Stimulated activated CD8-positive, alpha-beta memory T cell treated with anti-CD3 and anti-CD28 coated beads, Interleukin-2, amount 100 ng/mL, for 48 hours (primary cell): ENCODE measurements around the gene FITM2.
"Not testable (repeated sequence)": the region's sequence is repeated elsewhere in the genome, so short reads cannot be mapped to it uniquely, and the experiment has no call there.

Source experiments
- DNase-seq, 2 donors: peaks; one replicate each; pipeline ENCODE4 v3.0.0-alpha.2; 2020; ENCODE audit warnings: low read depth in 2 of 2

The FITM2 gene

GRCh38 chr20:44334306-44334705, 23.3 kb upstream of the FITM2 start:
- no peak for DNase-seq

DNA sequence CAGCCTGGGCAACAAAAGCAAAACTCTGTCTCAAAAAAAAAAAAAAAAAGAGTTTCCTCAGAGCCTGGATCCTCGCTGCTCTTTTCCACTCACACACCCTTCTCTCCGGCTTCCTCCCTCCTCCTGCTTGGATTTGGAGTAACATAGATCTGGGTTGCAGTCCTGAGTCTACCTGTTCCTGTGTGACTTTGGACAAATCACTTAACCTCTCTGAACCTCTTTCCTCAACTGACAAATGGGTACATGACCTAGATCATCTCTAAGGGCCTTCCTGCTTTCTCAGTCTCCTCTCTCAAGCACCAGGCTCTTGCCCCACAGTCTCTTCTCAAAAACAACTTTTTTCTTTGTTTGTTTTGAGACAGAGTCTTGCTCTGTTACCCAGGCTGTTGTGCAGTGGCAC, 20.2 kb upstream of the FITM2 start:
- no peak for DNase-seq

DNA sequence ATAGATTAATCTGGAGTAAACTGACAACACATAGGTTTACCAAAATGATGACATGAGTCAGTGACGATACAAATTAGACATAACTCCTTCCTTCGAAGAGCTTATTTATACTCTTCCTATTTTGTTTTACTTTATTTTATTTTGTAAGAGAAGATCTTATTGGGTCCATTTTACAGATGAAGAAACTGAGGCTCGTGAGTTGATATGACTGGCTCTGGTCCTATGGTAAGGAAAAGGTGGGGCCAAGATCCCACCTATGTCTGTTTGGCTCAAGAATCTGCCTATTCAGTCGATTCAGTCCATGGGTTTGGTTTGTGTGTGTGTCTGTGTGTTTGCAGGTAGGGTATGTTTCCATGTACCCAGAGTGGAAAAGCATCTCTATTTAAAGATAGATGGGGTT, 17.4 kb upstream of the FITM2 start:
- DNase-seq, result no peak

GRCh38 chr20:44327748-44328147, 16.7 kb upstream of the FITM2 start:
- DNase-seq, result not testable (repeated sequence)

- DNase-seq, result no peak
These were observed 15.6 kb upstream of the FITM2 start for GRCh38 chr20:44326391-44327159.

- no peak for DNase-seq
These were observed 13.3 kb upstream of the FITM2 start for GRCh38 chr20:44324343-44324742.

DNA sequence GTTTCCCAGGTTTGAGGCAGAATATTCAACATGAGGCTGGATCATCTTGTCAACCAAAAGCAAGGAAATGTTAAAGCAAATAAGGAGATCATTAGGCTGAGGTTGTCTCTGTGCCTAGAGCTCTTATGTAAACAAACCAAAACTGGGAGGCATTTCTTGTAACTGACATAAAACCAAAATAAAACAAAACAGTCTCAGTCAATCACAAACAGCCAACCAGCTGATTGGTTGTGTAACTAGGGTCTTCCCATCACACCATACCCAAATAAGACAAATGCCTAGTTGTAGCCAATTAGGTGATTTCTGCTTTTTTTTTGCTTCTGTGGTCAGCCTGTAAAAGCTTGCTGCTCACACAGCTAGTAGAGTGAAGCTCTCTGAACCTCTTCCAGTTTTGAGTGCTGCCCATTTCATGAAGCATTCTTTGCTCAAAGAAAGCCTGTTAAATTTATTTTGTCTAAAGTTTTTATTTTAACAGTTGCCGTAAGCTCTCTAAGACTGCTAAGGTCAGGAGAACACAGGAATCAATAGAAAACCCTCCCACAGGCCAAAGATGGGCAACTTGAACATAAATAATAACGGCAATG, 8.9 kb upstream of the FITM2 start:
- no peak for DNase-seq

DNA sequence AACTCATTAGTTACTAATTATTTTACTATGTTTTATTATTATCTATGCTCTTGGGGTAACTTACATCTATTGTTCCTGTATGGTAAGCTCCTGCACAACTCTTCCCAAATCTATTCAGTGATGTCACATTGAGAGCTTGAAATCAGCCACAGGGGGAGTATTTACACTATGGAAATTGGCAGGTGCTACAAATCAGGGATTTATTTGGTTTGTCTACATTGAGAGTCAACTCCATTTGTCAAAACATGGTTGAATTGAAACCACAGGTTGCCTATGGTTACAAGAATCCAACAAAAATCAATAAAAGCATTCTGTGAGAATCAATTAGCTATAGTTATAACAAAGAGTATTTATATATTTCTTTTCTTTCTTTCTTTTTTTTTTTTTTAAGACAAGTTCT, 3.9 kb upstream of the FITM2 start:
- no peak for DNase-seq

DNA sequence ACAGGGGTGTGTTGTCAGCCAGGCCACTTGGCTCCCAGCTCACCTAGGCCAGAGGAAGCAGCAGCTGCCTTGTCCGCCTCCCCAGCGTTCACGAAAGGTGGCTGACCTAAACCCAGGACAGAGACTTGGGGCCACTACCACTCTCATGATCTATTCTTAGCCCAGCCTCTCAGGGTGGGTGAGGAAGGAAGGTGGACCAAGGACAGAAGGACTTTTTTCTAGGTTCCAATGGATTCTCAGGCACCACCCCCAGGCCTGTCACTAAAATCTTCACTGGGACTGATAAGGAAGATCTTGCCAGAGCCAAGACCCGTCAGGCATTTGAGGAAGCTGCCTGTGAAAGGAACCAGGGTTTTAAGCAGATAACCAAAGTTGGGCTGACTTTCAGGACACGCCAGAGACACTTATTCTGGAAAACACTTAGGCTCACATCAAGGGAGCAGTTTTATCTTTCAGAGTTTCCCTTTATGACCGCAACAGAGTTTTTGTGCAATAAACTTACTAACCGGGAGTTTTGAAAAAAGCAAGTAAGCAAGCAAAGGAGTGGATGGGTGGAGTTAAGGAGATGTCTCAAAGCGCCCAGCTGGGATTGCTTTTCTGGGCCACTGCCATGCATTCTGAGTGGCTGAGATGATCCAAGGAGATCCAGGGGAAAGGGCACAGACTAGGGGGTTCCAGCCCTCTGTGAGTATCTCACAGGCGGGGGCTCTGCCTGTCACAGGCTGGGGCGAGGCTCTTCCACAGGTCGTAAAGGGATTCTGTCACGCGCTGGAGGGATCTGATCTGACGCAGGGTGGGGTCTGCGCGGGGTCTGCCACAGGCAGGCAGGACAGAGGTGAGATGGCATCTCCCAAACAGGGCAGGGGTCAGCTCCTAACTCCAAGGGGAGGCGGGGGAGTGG, 989 bp downstream of the FITM2 start:
- no peak for DNase-seq

- no peak for DNase-seq
These were observed 4.1 kb downstream of the FITM2 start for GRCh38 chr20:44306927-44307326.

DNA sequence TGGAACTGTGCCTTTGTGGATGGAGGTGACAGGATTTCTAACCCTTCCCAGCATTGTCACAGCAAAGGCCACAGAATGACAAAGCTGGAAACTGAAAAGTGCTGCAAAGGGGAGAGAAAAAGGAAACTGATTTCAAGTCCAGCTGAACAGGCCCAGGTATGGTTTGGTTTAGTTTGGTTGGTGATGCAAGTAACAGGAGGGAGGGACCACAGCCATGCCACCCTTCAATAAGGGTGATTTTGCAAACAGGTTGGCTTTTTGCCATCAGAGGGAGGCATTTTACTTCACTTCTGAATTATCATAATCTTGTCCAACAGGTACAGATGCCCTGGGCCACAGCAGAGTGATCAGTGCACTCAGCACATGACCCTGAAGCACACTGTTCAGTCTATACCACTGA, 6.6 kb downstream of the FITM2 start:
- no peak for DNase-seq

- DNase-seq, result no peak
These were observed 8.3 kb downstream of the FITM2 start for GRCh38 chr20:44302736-44303135.

GRCh38 chr20:44302026-44302669, 8.9 kb downstream of the FITM2 start:
- DNase-seq, result no peak

DNA sequence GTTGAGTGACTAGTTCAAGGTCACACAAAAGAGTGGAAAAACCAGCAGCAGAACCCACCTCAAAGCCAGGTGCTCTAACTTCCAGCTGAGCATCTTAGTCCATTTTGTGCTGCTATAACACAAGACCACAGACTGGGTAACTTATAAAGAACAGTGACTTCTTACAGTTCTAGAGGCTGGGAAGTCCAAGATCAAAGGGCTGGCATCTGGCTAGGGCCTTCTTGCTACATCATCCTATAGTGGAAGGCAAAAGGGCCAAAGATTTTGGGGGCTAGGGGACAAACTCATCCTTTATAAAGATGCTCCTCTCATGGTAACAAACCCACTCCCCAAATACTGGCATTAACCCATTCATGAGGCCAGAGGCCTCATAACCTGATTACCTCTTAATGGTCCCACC, 9.7 kb downstream of the FITM2 start:
- no peak for DNase-seq

DNA sequence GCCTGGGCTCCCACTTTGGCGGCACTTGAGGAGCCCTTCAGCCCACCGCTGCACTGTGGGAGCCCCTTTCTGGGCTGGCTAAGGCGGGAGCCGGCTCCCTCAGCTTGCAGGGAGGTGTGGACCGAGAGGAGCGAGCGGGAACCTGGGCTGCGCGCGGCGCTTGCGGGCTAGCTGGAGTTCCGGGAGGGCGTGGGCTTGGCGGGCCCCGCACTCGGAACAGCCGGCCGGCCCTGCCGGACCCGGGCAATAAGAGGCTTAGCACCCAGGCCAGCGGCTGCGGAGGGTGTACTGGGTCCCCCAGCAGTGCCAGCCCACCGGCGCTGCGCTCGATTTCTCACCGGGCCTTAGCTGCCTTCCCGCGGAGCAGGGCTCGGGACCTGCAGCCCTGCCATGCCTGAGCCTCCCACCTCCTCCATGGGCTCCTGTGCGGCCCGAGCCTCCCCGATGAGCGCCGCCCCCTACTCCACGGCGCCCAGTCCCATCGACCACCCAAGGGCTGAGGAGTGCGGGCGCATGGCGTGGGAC, 11.9 kb downstream of the FITM2 start:
- not testable (repeated sequence) for DNase-seq

- DNase-seq, result no peak
These were observed 13.3 kb downstream of the FITM2 start for GRCh38 chr20:44297721-44298120.

DNA sequence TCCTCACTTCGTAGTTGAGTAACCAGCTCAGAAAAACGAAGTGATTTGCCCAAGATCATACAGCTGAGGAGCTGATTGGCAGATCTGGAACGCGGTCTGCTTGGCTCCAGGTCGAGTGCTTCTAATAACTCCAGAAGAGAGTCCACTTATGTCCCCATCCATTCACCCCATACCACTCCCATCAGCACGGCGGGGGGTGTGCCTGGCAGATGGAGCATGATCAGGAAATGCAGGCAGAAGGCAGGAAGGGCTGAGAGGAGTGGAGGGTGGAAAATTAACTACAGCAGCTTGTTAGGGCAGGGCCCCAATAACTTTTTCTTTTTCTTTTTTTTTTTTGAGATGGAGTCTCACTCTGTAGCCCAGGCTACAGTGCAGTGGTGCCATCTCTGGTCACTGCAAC, 15.0 kb downstream of the FITM2 start:
- DNase-seq, result no peak

DNA sequence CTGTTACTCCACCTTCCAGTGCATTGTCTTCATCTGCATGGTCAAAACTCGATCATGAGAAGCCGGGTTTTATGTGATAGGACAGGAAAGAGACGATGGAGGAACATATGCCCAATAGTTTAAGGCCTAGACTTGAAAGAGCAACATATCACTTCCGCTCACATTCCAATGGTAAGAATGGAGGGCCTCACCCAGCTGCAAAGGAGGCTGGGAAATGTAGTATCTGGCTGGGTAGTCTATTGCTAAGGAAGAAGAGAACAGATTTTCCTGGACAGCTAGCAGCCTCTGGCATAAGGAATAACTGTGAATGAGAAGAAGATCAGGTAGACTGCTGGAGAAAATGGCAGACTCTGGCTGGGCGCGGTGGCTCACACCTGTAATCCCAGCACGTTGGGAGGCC, 19.2 kb downstream of the FITM2 start:
- no peak for DNase-seq

DNA sequence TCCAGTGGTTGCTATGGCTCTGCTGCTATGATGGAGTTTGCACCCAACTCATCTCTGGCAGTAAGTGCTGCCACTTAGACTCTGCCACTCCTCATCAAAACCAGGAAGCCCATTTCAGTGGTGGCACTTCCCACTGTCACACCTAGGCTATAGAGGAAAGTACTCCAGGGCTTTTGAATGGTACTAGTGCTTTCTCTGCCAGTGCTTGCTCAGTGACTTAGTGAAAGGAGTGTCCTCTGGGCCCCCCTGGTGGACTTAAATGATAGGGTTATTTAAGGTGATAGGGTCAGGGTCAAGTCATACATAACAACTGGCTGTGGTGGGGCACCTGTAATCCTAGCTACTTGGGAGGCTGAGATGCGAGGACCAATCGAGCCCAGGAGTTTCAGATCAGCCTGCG, 22.8 kb downstream of the FITM2 start:
- no peak for DNase-seq

GRCh38 chr20:44287272-44288097, 23.5 kb downstream of the FITM2 start:
- no peak for DNase-seq

- DNase-seq, result no peak
These were observed 27.0 kb downstream of the FITM2 start for GRCh38 chr20:44284032-44284431.
